Trophoblast cell (in vitro differentiated cells and primary cell): Measurements from ENCODE around the gene CGB7.
A peak's percentile ranks its signal among the peaks of the same experiment; 100 is the strongest.
"Not testable (repeated sequence)": the region's sequence is repeated elsewhere in the genome, so short reads cannot be mapped to it uniquely, and the experiment has no call there.

Source experiments
- DNase-seq, 2 donors: peaks; one replicate each; pipeline ENCODE4 v3.0.0-alpha.2; 2016
- H2AFZ ChIP-seq: 2 replicates; pipeline ENCODE4 v1.6.1; 2013; ENCODE audit warnings: low read length, moderate library complexity, mild to moderate bottlenecking; ENCODE audit not compliant: insufficient read depth, poor library complexity
- H2AK5ac ChIP-seq: 2 replicates; pipeline ENCODE4 v1.6.1; 2013; ENCODE audit warnings: mild to moderate bottlenecking, low read length
- H2BK120ac ChIP-seq: 2 replicates; pipeline ENCODE4 v1.6.1; 2013; ENCODE audit warnings: low read length, mild to moderate bottlenecking, moderate library complexity; ENCODE audit not compliant: insufficient read depth, poor library complexity
- H2BK12ac ChIP-seq: 2 replicates; pipeline ENCODE4 v1.6.1; 2013; ENCODE audit warnings: mild to moderate bottlenecking, low read length, moderate library complexity
- H2BK5ac ChIP-seq: 2 replicates; pipeline ENCODE4 v1.6.1; 2013; ENCODE audit warnings: low read length, low read depth, moderate library complexity, mild to moderate bottlenecking; ENCODE audit not compliant: poor library complexity
- H3K14ac ChIP-seq: 2 replicates; pipeline ENCODE4 v1.6.1; 2013; ENCODE audit warnings: mild to moderate bottlenecking, low read length
- H3K18ac ChIP-seq: 2 replicates; pipeline ENCODE4 v1.6.1; 2013; ENCODE audit warnings: mild to moderate bottlenecking, low read length
- H3K23ac ChIP-seq: 2 replicates; pipeline ENCODE4 v1.6.1; 2013; ENCODE audit warnings: low read length
- H3K27ac ChIP-seq: 2 replicates; pipeline ENCODE4 v1.5.1; 2013; ENCODE audit warnings: low read depth, mild to moderate bottlenecking, inconsistent platforms, low read length, moderate library complexity
- H3K27me3 ChIP-seq: 2 replicates; pipeline ENCODE4 v1.6.1; 2013; ENCODE audit warnings: inconsistent platforms, mild to moderate bottlenecking, low read length, moderate library complexity; ENCODE audit not compliant: insufficient read depth
- H3K36me3 ChIP-seq, 2 experiments: 1 replicate in 1 of 2; 2 replicates in 1 of 2; pipeline ENCODE4 v1.6.1; 2013; ENCODE audit warnings: low read length in 2 of 2, mild to moderate bottlenecking in 2 of 2, moderate library complexity in 1 of 2; ENCODE audit not compliant: insufficient read depth in 2 of 2, control insufficient read depth in 1 of 2
- H3K4ac ChIP-seq: 2 replicates; pipeline ENCODE4 v1.6.1; 2013; ENCODE audit warnings: low read depth, mild to moderate bottlenecking, low read length, moderate library complexity
- H3K4me1 ChIP-seq, 2 experiments: 1 replicate in 1 of 2; 2 replicates in 1 of 2; pipeline ENCODE4 v1.6.1; 2013; ENCODE audit warnings: low read length in 2 of 2, mild to moderate bottlenecking in 2 of 2, moderate library complexity in 1 of 2; ENCODE audit not compliant: insufficient read depth in 2 of 2, control insufficient read depth in 1 of 2
- H3K4me2 ChIP-seq: 2 replicates; pipeline ENCODE4 v1.6.1; 2013; ENCODE audit warnings: inconsistent platforms, mild to moderate bottlenecking, low read length, moderate library complexity
- H3K4me3 ChIP-seq: 2 replicates; pipeline ENCODE4 v1.5.1; 2013; ENCODE audit warnings: mild to moderate bottlenecking, low read depth, low read length, inconsistent platforms
- H3K79me1 ChIP-seq: one replicate; pipeline ENCODE4 v1.6.1; 2013; ENCODE audit warnings: low read length
- H3K79me2 ChIP-seq: 2 replicates; pipeline ENCODE4 v1.6.1; 2013; ENCODE audit warnings: low read length, mild to moderate bottlenecking; ENCODE audit not compliant: control insufficient read depth, insufficient read depth, poor library complexity
- H3K9ac ChIP-seq: 2 replicates; pipeline ENCODE4 v1.6.1; 2013; ENCODE audit warnings: mild to moderate bottlenecking, low read length
- H3K9me3 ChIP-seq: 2 replicates; pipeline ENCODE4 v1.6.1; 2013; ENCODE audit warnings: low read depth, mild to moderate bottlenecking, control low read depth, inconsistent platforms, low read length; ENCODE audit not compliant: insufficient read depth
- H4K12ac ChIP-seq: 2 replicates; pipeline ENCODE4 v1.6.1; 2013; ENCODE audit warnings: low read depth, mild to moderate bottlenecking, low read length, moderate library complexity
- H4K8ac ChIP-seq: 2 replicates; pipeline ENCODE4 v1.6.1; 2013; ENCODE audit warnings: low read depth, mild to moderate bottlenecking, low read length, moderate library complexity
- H4K91ac ChIP-seq: one replicate; pipeline ENCODE4 v1.6.1; 2013; ENCODE audit warnings: low read depth, mild to moderate bottlenecking, low read length, moderate library complexity
- WGBS: extraction: QIAGEN DNeasy Blood & Tissue Kit; methylation state at CpG from one replicate; pipeline ENCODE4 v1.1.7; 2013; ENCODE audit warnings: missing lambda C conversion rate; ENCODE audit not compliant: insufficient read length, insufficient coverage; ENCODE audit errors: extremely low coverage; 5-methylcytosine and 5-hydroxymethylcytosine counted together

Gene CGB7

DNA sequence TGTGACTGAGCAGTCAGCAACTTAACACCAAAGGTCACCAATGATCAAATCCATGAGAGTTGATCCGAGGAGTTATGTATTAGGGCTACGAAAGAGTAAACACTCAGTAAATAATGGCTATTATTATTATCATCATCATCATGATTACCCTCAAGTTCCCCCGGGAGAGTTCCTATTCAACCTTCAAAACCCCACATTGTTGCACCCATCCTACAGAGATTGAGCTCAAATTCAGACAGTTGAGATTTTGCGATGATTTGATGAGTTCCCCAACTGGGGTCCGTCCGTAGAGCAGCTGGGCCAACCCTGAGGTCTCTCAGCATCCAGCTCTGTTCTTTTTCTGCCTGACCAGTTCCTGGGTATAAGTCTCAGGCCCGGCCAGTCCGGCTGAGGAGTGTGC lies 19.4 kb downstream of the CGB7 start:
- H3K9ac ChIP-seq, H2BK5ac ChIP-seq, H3K36me3 ChIP-seq, H3K9me3 ChIP-seq, H2AK5ac ChIP-seq, H3K4me2 ChIP-seq, H2BK120ac ChIP-seq, H3K4ac ChIP-seq, H3K79me2 ChIP-seq, H4K91ac ChIP-seq, H3K4me3 ChIP-seq, H3K4me1 ChIP-seq, H3K27ac ChIP-seq, H3K18ac ChIP-seq, H4K8ac ChIP-seq, H3K27me3 ChIP-seq, H3K14ac ChIP-seq, H2BK12ac ChIP-seq, H3K79me1 ChIP-seq, H3K23ac ChIP-seq, H4K12ac ChIP-seq, DNase-seq, H2AFZ ChIP-seq: not testable (repeated sequence)
- no CpG with 5 or more reads among the region's 8 CpGs for WGBS

DNA sequence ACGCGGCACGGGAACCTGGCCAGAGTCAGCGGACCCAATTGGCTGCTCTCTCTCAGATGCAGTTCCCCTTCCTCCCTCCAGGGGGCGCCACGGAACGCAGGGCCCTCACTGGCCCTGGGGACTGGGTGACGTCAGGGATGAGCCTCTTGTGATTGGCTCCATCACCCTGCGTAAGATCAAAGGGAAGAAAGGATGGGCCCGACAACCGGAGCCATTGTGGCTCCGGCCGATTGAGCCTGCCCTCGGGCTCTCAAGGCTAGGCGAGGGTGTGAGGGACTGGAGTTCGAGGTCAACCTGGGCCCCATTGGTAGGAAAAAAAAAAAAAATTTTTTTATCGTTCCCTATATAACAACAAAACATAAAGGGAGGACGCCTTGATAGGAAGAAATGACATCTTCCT lies 20.7 kb downstream of the CGB7 start, which contains the start of gene CGB1:
Gene CGB1 (minus strand): TSS at position 81 of the 400 bp plus-strand sequence. CDS start 184 bp downstream, outside the sequence.
- H3K14ac ChIP-seq, H3K18ac ChIP-seq, H3K9me3 ChIP-seq, H3K79me2 ChIP-seq, H3K9ac ChIP-seq, H3K4me1 ChIP-seq, H2BK12ac ChIP-seq, H4K12ac ChIP-seq, H3K23ac ChIP-seq, H3K79me1 ChIP-seq, H2AK5ac ChIP-seq, H4K8ac ChIP-seq, H4K91ac ChIP-seq, H3K27me3 ChIP-seq, H3K4me2 ChIP-seq, H2AFZ ChIP-seq, H3K4ac ChIP-seq, H3K27ac ChIP-seq, H3K36me3 ChIP-seq, H2BK5ac ChIP-seq, H2BK120ac ChIP-seq, H3K4me3 ChIP-seq: not testable (repeated sequence)
- no CpG with 5 or more reads among the region's 18 CpGs for WGBS
- peak in 1 of 2 donors; percentile 36 for DNase-seq

DNA sequence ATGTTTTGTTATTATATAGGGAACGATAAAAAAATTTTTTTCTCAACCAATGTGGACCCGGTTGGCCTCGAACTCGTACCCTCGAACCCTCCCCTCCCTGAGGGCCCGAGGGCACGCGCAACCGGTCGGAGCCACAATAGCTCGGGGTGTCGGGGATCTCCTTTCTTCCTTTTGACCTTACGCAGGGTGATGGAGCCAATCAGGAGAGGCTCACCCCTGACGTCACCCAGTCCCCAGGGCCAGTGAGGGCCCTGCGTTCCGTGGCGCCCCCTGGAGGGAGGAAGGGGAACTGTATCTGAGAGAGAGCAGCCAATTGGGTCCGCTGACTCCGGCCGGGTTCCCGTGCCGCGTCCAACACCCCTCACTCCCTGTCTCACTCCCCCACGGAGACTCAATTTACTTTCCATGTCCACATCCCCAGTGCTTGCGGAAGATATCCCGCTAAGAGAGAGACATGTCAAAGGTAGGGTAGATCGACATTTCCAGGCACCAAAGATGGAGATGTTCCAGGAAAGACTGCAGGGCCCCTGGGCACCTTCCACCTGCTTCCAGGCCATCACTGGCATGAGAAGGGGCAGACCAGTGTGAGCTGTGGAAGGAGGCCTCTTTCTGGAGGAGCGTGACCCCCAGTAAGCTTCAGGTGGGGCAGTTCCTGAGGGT lies 25.8 kb downstream of the CGB7 start, which contains the start of gene CGB2:
Gene CGB2 (plus strand): TSS at position 249 of the 660 bp plus-strand sequence. CDS start 206 bp downstream, at position 455.
- H3K4me1 ChIP-seq, H3K4me3 ChIP-seq, H3K9ac ChIP-seq, H3K14ac ChIP-seq, H4K91ac ChIP-seq, H3K18ac ChIP-seq, H3K4me2 ChIP-seq, H2BK5ac ChIP-seq, H2BK120ac ChIP-seq, H3K27me3 ChIP-seq, H3K79me2 ChIP-seq, DNase-seq, H4K8ac ChIP-seq, H3K23ac ChIP-seq, H2AFZ ChIP-seq, H3K4ac ChIP-seq, H3K27ac ChIP-seq, H3K79me1 ChIP-seq, H4K12ac ChIP-seq, H2BK12ac ChIP-seq, H3K36me3 ChIP-seq, H2AK5ac ChIP-seq, H3K9me3 ChIP-seq: not testable (repeated sequence)
- whole genome bisulfite sequencing = no CpG with 5 or more reads among the region's 28 CpGs

DNA sequence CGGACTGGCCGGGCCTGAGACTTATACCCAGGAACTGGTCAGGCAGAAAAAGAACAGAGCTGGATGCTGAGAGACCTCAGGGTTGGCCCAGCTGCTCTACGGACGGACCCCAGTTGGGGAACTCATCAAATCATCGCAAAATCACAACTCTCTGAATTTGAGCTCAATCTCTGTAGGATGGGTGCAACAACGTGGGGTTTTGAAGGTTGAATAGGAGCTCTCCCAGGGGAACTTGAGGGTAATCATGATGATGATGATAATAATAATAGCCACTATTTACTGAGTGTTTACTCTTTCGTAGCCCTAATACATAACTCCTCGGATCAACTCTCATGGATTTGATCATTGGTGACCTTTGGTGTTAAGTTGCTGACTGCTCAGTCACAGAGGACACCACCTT lies 27.2 kb downstream of the CGB7 start:
- H3K4me2 ChIP-seq, H3K4me1 ChIP-seq, H3K4ac ChIP-seq, H4K12ac ChIP-seq, H2BK120ac ChIP-seq, H3K18ac ChIP-seq, H3K27ac ChIP-seq, H3K79me1 ChIP-seq, H3K23ac ChIP-seq, H2BK12ac ChIP-seq, H4K8ac ChIP-seq, H3K79me2 ChIP-seq, H3K4me3 ChIP-seq, H3K36me3 ChIP-seq, H3K9ac ChIP-seq, H2BK5ac ChIP-seq, H3K9me3 ChIP-seq, H3K27me3 ChIP-seq, H3K14ac ChIP-seq, H2AFZ ChIP-seq, H4K91ac ChIP-seq, H2AK5ac ChIP-seq, DNase-seq: not testable (repeated sequence)
- no CpG with 5 or more reads among the region's 8 CpGs for WGBS
